GM10248 (cell line): Measurements from ENCODE around the gene MT1HL1.

Experiments used
- CTCF ChIA-PET: fragments of 300-600 bp; sonication (Branson Sonifier 250); formaldehyde crosslinking; extraction: SDS; loops from one replicate; lab custom pipeline; 2021; ENCODE audit warnings: antibody characterized with exemption; lab: Yijun Ruan, JAX
- POLR2A ChIA-PET: fragments of 350-650 bp; sonication (Branson Sonifier 250); formaldehyde crosslinking; extraction: SDS; loops from one replicate; lab custom pipeline; 2020; ENCODE audit warnings: antibody characterized with exemption; lab: Yijun Ruan, JAX
- DNase-seq: peaks from one replicate; pipeline ENCODE4 v3.0.0; 2012; ENCODE audit errors: extremely low spot score
- TF ChIP-seq, protein P1 (sequence below): IDR thresholded peaks from 2 replicates; pipeline ENCODE4 v1.5.1; 2012; ENCODE audit warnings: mild to moderate bottlenecking, low read depth; ENCODE audit errors: extremely low read depth, missing control alignments, control extremely low read depth

MT1HL1 gene

DNA sequence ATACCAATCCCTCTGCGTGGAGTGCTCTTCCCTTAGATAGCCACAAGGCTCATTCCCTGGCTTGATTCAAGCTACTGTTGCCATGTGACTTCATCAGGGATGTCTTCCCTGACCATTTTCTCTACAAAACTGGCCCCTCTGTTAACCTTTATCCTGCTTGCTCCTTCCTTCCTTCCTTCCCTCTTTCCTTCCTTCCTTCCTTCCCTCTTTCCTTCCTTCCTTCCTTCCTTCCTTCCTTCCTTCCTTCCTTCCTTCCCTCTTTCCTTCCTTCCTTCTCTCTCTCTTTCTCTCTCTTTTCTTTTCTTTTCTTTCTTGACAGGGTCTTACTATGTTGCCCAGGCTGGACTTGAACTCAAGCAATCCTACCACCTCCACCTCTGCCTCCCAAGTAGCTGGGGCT, 31.5 kb upstream of the MT1HL1 start:
- TF ChIP-seq, protein P1, sequence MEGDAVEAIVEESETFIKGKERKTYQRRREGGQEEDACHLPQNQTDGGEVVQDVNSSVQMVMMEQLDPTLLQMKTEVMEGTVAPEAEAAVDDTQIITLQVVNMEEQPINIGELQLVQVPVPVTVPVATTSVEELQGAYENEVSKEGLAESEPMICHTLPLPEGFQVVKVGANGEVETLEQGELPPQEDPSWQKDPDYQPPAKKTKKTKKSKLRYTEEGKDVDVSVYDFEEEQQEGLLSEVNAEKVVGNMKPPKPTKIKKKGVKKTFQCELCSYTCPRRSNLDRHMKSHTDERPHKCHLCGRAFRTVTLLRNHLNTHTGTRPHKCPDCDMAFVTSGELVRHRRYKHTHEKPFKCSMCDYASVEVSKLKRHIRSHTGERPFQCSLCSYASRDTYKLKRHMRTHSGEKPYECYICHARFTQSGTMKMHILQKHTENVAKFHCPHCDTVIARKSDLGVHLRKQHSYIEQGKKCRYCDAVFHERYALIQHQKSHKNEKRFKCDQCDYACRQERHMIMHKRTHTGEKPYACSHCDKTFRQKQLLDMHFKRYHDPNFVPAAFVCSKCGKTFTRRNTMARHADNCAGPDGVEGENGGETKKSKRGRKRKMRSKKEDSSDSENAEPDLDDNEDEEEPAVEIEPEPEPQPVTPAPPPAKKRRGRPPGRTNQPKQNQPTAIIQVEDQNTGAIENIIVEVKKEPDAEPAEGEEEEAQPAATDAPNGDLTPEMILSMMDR, result no peak
- DNase-seq, result no peak
- POLR2A ChIA-PET, result no interaction called here
- CTCF ChIA-PET, result interaction anchor here (1.0 kb wide), 1 partner anchor 8 kb away, joined by 3 read pairs; no protein-coding TSS in a partner anchor

DNA sequence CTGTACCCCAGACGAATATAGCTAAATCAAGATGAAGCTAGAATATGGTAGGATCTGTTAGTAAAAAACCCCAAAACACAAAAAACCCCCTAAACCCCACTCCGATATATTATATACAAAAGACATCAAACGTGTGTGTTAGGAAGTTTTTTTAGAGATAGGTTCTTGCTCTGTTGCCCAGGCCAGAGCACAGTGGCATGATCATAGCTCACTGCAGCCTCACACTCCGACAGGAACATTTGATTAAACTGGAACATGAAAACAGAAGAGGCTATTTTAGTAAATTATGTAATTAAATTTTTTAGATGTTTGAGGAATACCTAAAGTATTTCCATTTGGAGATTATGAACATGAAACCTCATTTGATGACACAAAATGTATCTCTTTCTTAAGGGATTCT, 29.6 kb upstream of the MT1HL1 start:
- no peak for DNase-seq
- POLR2A ChIA-PET, result no interaction called here
- CTCF ChIA-PET, result no interaction called here
- TF ChIP-seq, protein P1, result no peak

DNA sequence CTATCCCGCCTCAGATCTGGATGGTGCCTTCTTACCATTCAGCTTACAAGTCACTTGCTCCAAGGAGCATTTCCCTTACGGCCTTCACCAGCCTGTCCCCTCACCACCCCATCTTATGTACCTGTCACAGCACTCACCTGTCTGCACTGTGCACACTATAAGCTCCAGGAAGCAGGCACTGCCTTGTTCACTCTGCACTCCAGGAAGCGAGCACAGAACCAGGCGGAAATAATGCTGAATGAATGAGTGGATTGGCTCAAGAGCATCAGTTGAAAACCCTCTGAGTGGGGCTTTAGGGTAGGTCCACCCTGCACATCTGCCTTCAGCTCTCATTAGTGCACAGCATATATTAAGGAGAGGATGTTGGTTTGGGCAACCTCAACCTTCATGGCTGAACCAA, 28.8 kb upstream of the MT1HL1 start:
- POLR2A ChIA-PET, result no interaction called here
- no peak for DNase-seq
- CTCF ChIA-PET, result no interaction called here
- TF ChIP-seq, protein P1, result no peak

DNA sequence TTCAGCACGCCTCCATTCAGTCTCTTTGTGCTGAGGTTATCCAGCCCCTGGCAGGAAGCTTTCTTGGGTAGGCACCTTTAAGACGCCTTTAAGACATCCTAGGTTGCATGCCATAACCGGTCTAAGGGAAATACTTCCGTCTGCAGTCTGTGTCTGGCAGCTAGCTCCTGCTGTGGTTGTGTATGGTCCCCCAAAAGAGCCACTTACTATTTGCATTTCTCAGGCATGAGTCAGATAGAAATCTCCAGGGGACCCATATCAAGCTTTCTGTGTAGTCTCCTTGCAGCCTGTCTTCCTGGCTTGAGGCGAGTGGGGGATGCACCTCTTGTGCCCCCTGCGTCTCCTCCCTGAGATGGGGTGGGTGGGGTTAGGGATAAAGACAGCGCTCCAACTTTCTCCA, 27.8 kb upstream of the MT1HL1 start:
- no peak for DNase-seq
- ChIA-PET CTCF (no interaction called here), POLR2A (no interaction called here)
- TF ChIP-seq, protein P1, result no peak

DNA sequence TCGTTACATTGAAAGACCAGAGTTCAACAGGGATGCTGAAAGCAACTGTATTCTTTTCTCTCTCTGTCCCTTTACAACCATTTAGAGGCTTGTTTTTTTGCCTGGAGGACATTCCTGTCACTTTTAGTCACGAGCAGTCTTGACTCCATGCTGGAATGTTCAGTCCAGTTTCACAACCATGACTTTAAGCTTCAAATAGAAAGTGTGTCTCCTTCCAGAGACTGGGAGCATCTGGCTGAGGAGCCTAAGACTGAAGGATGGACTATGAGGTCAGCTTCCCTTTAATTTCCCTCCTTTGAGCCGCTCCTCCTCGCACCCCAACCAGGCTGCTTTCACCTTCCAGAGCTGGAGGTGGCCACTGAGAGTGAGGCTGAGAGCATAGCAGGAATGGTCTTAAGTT, 27.2 kb upstream of the MT1HL1 start:
- ChIA-PET CTCF (no interaction called here), POLR2A (no interaction called here)
- no peak for DNase-seq
- TF ChIP-seq, protein P1, result no peak

DNA sequence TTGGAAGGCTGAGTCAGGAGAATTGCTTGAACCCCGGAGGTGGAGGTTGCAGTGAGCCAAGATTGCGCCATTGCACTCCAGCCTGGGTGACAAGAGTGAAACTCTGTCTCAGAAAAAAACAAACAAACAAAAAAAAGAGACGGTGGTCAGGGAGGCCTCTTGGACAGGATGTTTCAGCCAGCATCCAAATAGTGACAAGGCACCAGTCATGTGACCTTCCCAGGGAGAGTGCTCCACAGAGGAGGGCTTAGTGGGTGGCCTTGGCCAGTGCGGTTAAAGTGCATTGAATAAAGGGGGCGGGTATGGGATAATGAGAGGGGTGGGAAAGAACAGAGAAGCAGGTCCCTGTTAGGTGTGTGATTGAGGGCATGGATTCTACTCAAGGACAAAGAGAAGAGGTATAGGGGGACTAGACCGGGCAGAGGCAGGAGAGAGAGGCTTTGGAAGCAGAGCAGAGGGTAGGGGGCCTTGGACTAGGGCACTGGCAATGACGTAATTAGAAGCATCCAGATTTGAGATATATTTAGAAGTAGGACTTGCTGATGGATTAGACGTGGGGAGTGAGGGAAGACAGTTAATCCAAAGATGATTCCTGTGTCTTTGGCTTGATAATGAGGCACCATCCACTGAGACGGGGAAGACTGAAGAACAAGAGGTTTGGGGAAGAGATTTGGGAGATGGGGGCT, 25.8 kb upstream of the MT1HL1 start:
- TF ChIP-seq, protein P1, result no peak
- ChIA-PET POLR2A (no interaction called here), CTCF (no interaction called here)
- DNase-seq, result no peak
